ENCODE measurements around the gene MMP3. TPM values are rescaled to one million over a fixed set of nuclear protein-coding genes. Genes with fewer than 3 reads are reported as not detected.

Gene MMP3
- polyA plus RNA-seq, 3 donors: 0.13 to 0.36 TPM; not detected in 1

- no peak for DNase-seq (ENCODE audit: extremely low read depth in 1 of 11, low read depth in 9 of 11, low spot score in 4 of 11)
Measured at GRCh38 chr11:102799681-102800340, 43.6 kb downstream of the MMP3 start.

GRCh38 chr11:102798012-102798746 lies 45.2 kb downstream of the MMP3 start, which contains the start of gene MMP1:
Gene MMP1 (minus strand): TSS chr11:102798160. CDS start chr11:102798092, 68 bp downstream.
- DNase-seq (ENCODE audit: extremely low read depth in 1 of 11, low read depth in 9 of 11, low spot score in 4 of 11): no peak

- DNase-seq (ENCODE audit: extremely low read depth in 1 of 11, low read depth in 9 of 11, low spot score in 4 of 11): no peak
Measured at GRCh38 chr11:102794382-102794781, 49.0 kb downstream of the MMP3 start.

GRCh38 chr11:102793677-102794290 lies 49.6 kb downstream of the MMP3 start:
- no peak for DNase-seq (ENCODE audit: extremely low read depth in 1 of 11, low read depth in 9 of 11, low spot score in 4 of 11)

GRCh38 chr11:102792604-102793003 lies 50.8 kb downstream of the MMP3 start:
- no peak for DNase-seq (ENCODE audit: extremely low read depth in 1 of 11, low read depth in 9 of 11, low spot score in 4 of 11)

GRCh38 chr11:102791271-102792036 lies 52.0 kb downstream of the MMP3 start:
- DNase-seq (ENCODE audit: extremely low read depth in 1 of 11, low read depth in 9 of 11, low spot score in 4 of 11): no peak

- no peak for DNase-seq (ENCODE audit: extremely low read depth in 1 of 11, low read depth in 9 of 11, low spot score in 4 of 11)
Measured at GRCh38 chr11:102788334-102788995, 54.9 kb downstream of the MMP3 start.

Other genes starting within 250 kb of the MMP3 start
- not detected for gene MMP20, start 218.3 kb downstream of the MMP3 start, polyA plus RNA-seq (ENCODE audit: insufficient read length in 3 of 3)
- gene MMP27, start 137.8 kb downstream of the MMP3 start, polyA plus RNA-seq (ENCODE audit: insufficient read length in 3 of 3): not detected
- gene MMP8, start 118.7 kb downstream of the MMP3 start, polyA plus RNA-seq (ENCODE audit: insufficient read length in 3 of 3): under 1 TPM in 1 of 3 donors, not detected in 2; 0.06 TPM
- gene MMP10, start 63.0 kb downstream of the MMP3 start, polyA plus RNA-seq (ENCODE audit: insufficient read length in 3 of 3): not detected
- gene MMP1, start 45.4 kb downstream of the MMP3 start, polyA plus RNA-seq (ENCODE audit: insufficient read length in 3 of 3): under 1 TPM in 2 of 3 donors, not detected in 1; 0.17 to 0.48 TPM
- gene MMP12, start 31.4 kb upstream of the MMP3 start, polyA plus RNA-seq (ENCODE audit: insufficient read length in 3 of 3): 1 to 10 TPM; 1.9 to 4.8 (median 4.2) TPM
- gene MMP13, start 112.1 kb upstream of the MMP3 start, polyA plus RNA-seq (ENCODE audit: insufficient read length in 3 of 3): under 1 TPM in 1 of 3 donors, not detected in 2; 0.09 TPM
- gene DCUN1D5, start 248.6 kb upstream of the MMP3 start, polyA plus RNA-seq (ENCODE audit: insufficient read length in 3 of 3): 10 to 100 TPM; 31.8 to 43.6 (median 32.7) TPM